Thyroid gland (tissue), 4 donors: ENCODE results near the gene C2CD3.

Experiments used
- CTCF ChIP-seq, 6 experiments: fragments of 200-600 bp in 3 of 6; fragments of 450-650 bp in 3 of 6; sonication (generic) in 3 of 6; IDR thresholded peaks; one replicate each; pipeline ENCODE4 v1.5.1; 2016 to 2019; ENCODE audit warnings: antibody characterized with exemption in 6 of 6, mild to moderate bottlenecking in 2 of 6, inconsistent platforms in 1 of 6, moderate library complexity in 1 of 6
- POLR2A ChIP-seq, 2 donors: fragments of 450-650 bp; IDR thresholded peaks; one replicate each; pipeline ENCODE4 v1.6.1; 2017; ENCODE audit warnings: antibody characterized with exemption in 2 of 2, mild to moderate bottlenecking in 2 of 2, moderate library complexity in 1 of 2

- TF ChIP-seq CTCF (IDR thresholded peaks at IDR 0.05) (no peak), POLR2A (IDR thresholded peaks at IDR 0.05) (no peak)
Measured at GRCh38 chr11:74085542-74085892, 85.3 kb downstream of the C2CD3 start.
